Kidney (tissue), 14 donors: ENCODE data around the gene TPRG1. TPM values are rescaled to one million over a fixed set of nuclear protein-coding genes. Genes with fewer than 3 reads are reported as not detected.

Experiments
- DNase-seq, 5 donors: peaks; one replicate each; pipeline ENCODE4 v3.0.0-alpha.2; 2013 to 2020
- FAIRE-seq: peaks from 2 replicates; lab custom pipeline; 2012; peaks lifted over from hg19 to GRCh38; lab: Jason Lieb, UNC
- H3K27ac ChIP-seq, 2 donors: one replicate each; pipeline ENCODE4 v1.7.0; 2013; ENCODE audit warnings: low read depth in 2 of 2, low read length in 2 of 2, inconsistent platforms in 1 of 2
- H3K27me3 ChIP-seq: one replicate; pipeline ENCODE4 v1.7.1; 2013; ENCODE audit warnings: low read length, inconsistent platforms; ENCODE audit not compliant: control insufficient read depth, insufficient read depth
- H3K36me3 ChIP-seq, 3 donors: one replicate each; pipeline versions ENCODE4 v1.7.0 to v1.7.1; 2013; ENCODE audit warnings: low read length in 3 of 3, control low read depth in 1 of 3, inconsistent platforms in 1 of 3; ENCODE audit not compliant: insufficient read depth in 3 of 3, control insufficient read depth in 2 of 3
- H3K4me1 ChIP-seq, 3 donors: one replicate each; pipeline versions ENCODE4 v1.7.0 to v1.7.1; 2013; ENCODE audit warnings: low read length in 3 of 3, inconsistent platforms in 1 of 3, low read depth in 1 of 3; ENCODE audit not compliant: control insufficient read depth in 2 of 3, insufficient read depth in 2 of 3
- H3K4me3 ChIP-seq, 3 donors: one replicate each; pipeline versions ENCODE4 v1.7.0 to v1.8.1; 2013; ENCODE audit warnings: low read length in 3 of 3, control low read depth in 1 of 3, inconsistent platforms in 1 of 3
- H3K9ac ChIP-seq, 3 donors: one replicate each; pipeline versions ENCODE4 v1.7.0 to v1.7.1; 2013; ENCODE audit warnings: low read length in 3 of 3, control low read depth in 1 of 3, inconsistent platforms in 1 of 3
- H3K9me3 ChIP-seq, 3 donors: one replicate each; pipeline versions ENCODE4 v1.7.0 to v1.7.1; 2013; ENCODE audit warnings: low read length in 3 of 3, control low read depth in 1 of 3, inconsistent platforms in 1 of 3; ENCODE audit not compliant: control insufficient read depth in 2 of 3, insufficient read depth in 1 of 3
- CTCF ChIP-seq: IDR thresholded peaks from 3 replicates; pipeline ENCODE4 v1.5.1; 2012; ENCODE audit warnings: mild to moderate bottlenecking, moderate library complexity, borderline replicate concordance; ENCODE audit not compliant: insufficient read depth; ENCODE audit errors: extremely low read depth
- intact Hi-C: fragments of 100-400 bp; cut with DNase I; formaldehyde crosslinking; loops from one replicate; pipeline ENCODE4 v1.11.1; 2022
- polyA plus RNA-seq: library from polyadenylated mRNA; stranded (reverse); fragments of 350-450 nt; fragmentation: Illumina TruSeq; extraction: RNeasy Lipid Tissue Mini Kit (QIAGEN cat#74804); gene quantifications from one replicate; pipeline ENCODE4 v1.2.3, GENCODE V29; 2014; ENCODE audit warnings: low read depth, low replicate concordance; ENCODE audit not compliant: insufficient read depth
- total RNA-seq: library from RNA; stranded (reverse); fragmentation: NEBNext Ultra II Directional; extraction: Animal tissue kit (Norgen Biotek cat#: 25700); gene quantifications from one replicate; pipeline ENCODE4 v1.2.1, GENCODE V29; 2021
- donor health status: control.
- donor health status: control.
- donor health status: control.
- donor health status: control.
- donor health status: control.
- donor health status: DM: yes; HTN: yes; CAD: no.
- donor health status: Normal renal cell carcinoma (clear cell type).

Gene TPRG1
- total and polyA plus RNA-seq, 2 donors from 2014 or later = 0.37 to 2.7 TPM

- no peak for TF ChIP-seq CTCF
- intact Hi-C loops = no loop called here
- Histone ChIP-seq H3K36me3 (no peaks in the 10 kb centered on the region), H3K27me3 (no peaks in the 10 kb centered on the region), H3K27ac (no peak overlapping the region), H3K4me1 (no peaks in the 10 kb centered on the region), H3K4me3 (no peak overlapping the region), H3K9me3 (no peaks in the 10 kb centered on the region), H3K9ac (no peak overlapping the region)
- no peak for DNase-seq
- no peak for FAIRE-seq
These were observed 173.2 kb downstream of the TPRG1 start for GRCh38 chr3:189344996-189345395.

- no peak for FAIRE-seq
- DNase-seq = no peak
- intact Hi-C loops = no loop called here
- H3K9me3 ChIP-seq = no peaks in the 10 kb centered on the region
- H3K4me1 ChIP-seq = peaks cover 0 to 6% (median 0%) of the 10 kb centered on the region in 3 donors
- H3K36me3 ChIP-seq = no peaks in the 10 kb centered on the region
- no peak overlapping the region for H3K4me3 ChIP-seq
- H3K9ac ChIP-seq = no peak overlapping the region
- no peak overlapping the region for H3K27ac ChIP-seq
- TF ChIP-seq CTCF = no peak
- H3K27me3 ChIP-seq = no peaks in the 10 kb centered on the region
These were observed 178.0 kb downstream of the TPRG1 start for GRCh38 chr3:189349772-189350171.

- Histone ChIP-seq H3K9ac (no peak overlapping the region), H3K27me3 (no peaks in the 10 kb centered on the region), H3K27ac (no peak overlapping the region), H3K4me3 (no peak overlapping the region), H3K9me3 (no peaks in the 10 kb centered on the region), H3K4me1 (peaks cover 0 to 6% (median 0%) of the 10 kb centered on the region in 3 donors), H3K36me3 (no peaks in the 10 kb centered on the region)
- FAIRE-seq (no peak), DNase-seq (no peak)
- intact Hi-C loops = no loop called here
- no peak for TF ChIP-seq CTCF
These were observed 181.7 kb downstream of the TPRG1 start for GRCh38 chr3:189353318-189353965.
